Tibial nerve (tissue), 4 donors: ENCODE data around the gene ULBP2. TPM values are rescaled to one million over a fixed set of nuclear protein-coding genes. Genes with fewer than 3 reads are reported as not detected.

Experiments used
- DNase-seq, 2 donors: peaks; one replicate each; pipeline ENCODE4 v3.0.0-alpha.2; 2019; ENCODE audit warnings: low spot score in 2 of 2
- H3K27ac ChIP-seq, 4 donors: fragments of 200-600 bp; sonication (generic) in 3 of 4; one replicate each; pipeline ENCODE4 v1.5.1; 2017 to 2019; ENCODE audit warnings: mild to moderate bottlenecking in 1 of 4
- H3K27me3 ChIP-seq, 2 donors: fragments of 200-600 bp; sonication (generic) in 1 of 2; one replicate each; pipeline versions ENCODE4 v1.5.1 to v1.6.0; 2017 to 2019
- H3K36me3 ChIP-seq, 3 donors: fragments of 200-600 bp; sonication (generic); one replicate each; pipeline ENCODE4 v1.5.1; 2018 to 2019
- H3K4me1 ChIP-seq, 4 donors: fragments of 200-600 bp; sonication (generic) in 3 of 4; one replicate each; pipeline ENCODE4 v1.5.1; 2017 to 2019
- H3K4me3 ChIP-seq, 4 donors: fragments of 200-600 bp; sonication (generic) in 3 of 4; one replicate each; pipeline ENCODE4 v1.5.1; 2017 to 2019; ENCODE audit warnings: mild to moderate bottlenecking in 1 of 4, moderate library complexity in 1 of 4
- H3K9me3 ChIP-seq, 4 donors: fragments of 200-600 bp; sonication (generic) in 3 of 4; one replicate each; pipeline ENCODE4 v1.5.1; 2017 to 2019
- CTCF ChIP-seq, 5 experiments: fragments of 200-600 bp in 3 of 5; fragments of 450-650 bp in 2 of 5; sonication (generic) in 3 of 5; IDR thresholded peaks; one replicate each; pipeline ENCODE4 v1.5.1; 2016 to 2019; ENCODE audit warnings: antibody characterized with exemption in 5 of 5, mild to moderate bottlenecking in 3 of 5, moderate library complexity in 2 of 5
- EP300 ChIP-seq, 2 donors: sonication (generic); formaldehyde crosslinking; IDR thresholded peaks; one replicate each; pipeline ENCODE4 v1.6.1; 2017; ENCODE audit warnings: antibody characterized with exemption in 2 of 2, mild to moderate bottlenecking in 1 of 2
- POLR2A ChIP-seq, 2 donors: fragments of 450-650 bp; IDR thresholded peaks; one replicate each; pipeline ENCODE4 v1.6.1; 2017; ENCODE audit warnings: antibody characterized with exemption in 2 of 2, mild to moderate bottlenecking in 2 of 2, moderate library complexity in 2 of 2
- WGBS, 2 donors: methylation state at CpG; one replicate each; pipeline ENCODE4 v1.1.5; 2018; 5-methylcytosine and 5-hydroxymethylcytosine counted together
- total RNA-seq, 4 donors: library from RNA; depleted of rRNA; stranded (reverse); fragments of >200 nt; gene quantifications; one replicate each; pipeline ENCODE4 v1.1.0, GENCODE V29; 2016

Gene ULBP2
- total RNA-seq, 4 donors from 2014 or later, result 0.22 TPM; not detected in 3

GRCh38 chr6:149922642-149923326 lies 19.0 kb upstream of the ULBP2 start, which contains the start of gene RAET1G:
RAET1G (minus strand) TSS chr6:149923121; CDS start chr6:149923010, 111 bp downstream.
- Histone ChIP-seq H3K9me3 (no peaks in the 10 kb centered on the region), H3K36me3 (no peaks in the 10 kb centered on the region), H3K4me1 (peaks cover 0 to 32% (median 13%) of the 10 kb centered on the region in 4 donors), H3K4me3 (peak within 1 kb of the TSS; percentile 9 to 54 (median 48)), H3K27ac (no peak within 1 kb of the TSS), H3K27me3 (peaks cover 0 to 55% of the 10 kb centered on the region in 2 donors)
- WGBS, 2 donors, result 1% methylated on average over 25 to 33 of the region's 40 CpGs
- DNase-seq, result peak; percentile 66 to 87
- peak in 1 of 2 donors; percentile 28 for TF ChIP-seq EP300 (IDR thresholded peaks at IDR 0.05)
- no peak for TF ChIP-seq POLR2A (IDR thresholded peaks at IDR 0.05)
- no peak for TF ChIP-seq CTCF (IDR thresholded peaks at IDR 0.05)

GRCh38 chr6:149923327-149923986 lies 18.4 kb upstream of the ULBP2 start:
- Histone ChIP-seq H3K4me3 (peak overlapping the region; percentile 9 to 54 (median 48)), H3K4me1 (peaks cover 0 to 32% (median 13%) of the 10 kb centered on the region in 4 donors), H3K27ac (no peak overlapping the region), H3K27me3 (peaks cover 0 to 55% of the 10 kb centered on the region in 2 donors), H3K9me3 (no peaks in the 10 kb centered on the region), H3K36me3 (no peaks in the 10 kb centered on the region)
- TF ChIP-seq POLR2A (IDR thresholded peaks at IDR 0.05) (no peak), EP300 (IDR thresholded peaks at IDR 0.05) (no peak), CTCF (IDR thresholded peaks at IDR 0.05) (no peak)
- DNase-seq, result no peak
- WGBS, 2 donors, result 29 to 30% methylated on average over 33 of the region's 33 CpGs

- Histone ChIP-seq H3K4me3 (no peak overlapping the region), H3K36me3 (no peaks in the 10 kb centered on the region), H3K9me3 (no peaks in the 10 kb centered on the region), H3K27me3 (peaks cover 0 to 64% of the 10 kb centered on the region in 2 donors), H3K4me1 (peaks cover 0 to 32% (median 13%) of the 10 kb centered on the region in 4 donors), H3K27ac (no peak overlapping the region)
- WGBS, 2 donors, result 74 to 92% methylated on average over 9 of the region's 9 CpGs
- TF ChIP-seq EP300 (IDR thresholded peaks at IDR 0.05) (no peak), CTCF (IDR thresholded peaks at IDR 0.05) (no peak), POLR2A (IDR thresholded peaks at IDR 0.05) (no peak)
- DNase-seq, result no peak
Observed at GRCh38 chr6:149924206-149924932, 17.4 kb upstream of the ULBP2 start.

GRCh38 chr6:149924933-149925252 lies 16.9 kb upstream of the ULBP2 start:
- 87 to 97% methylated on average over 4 of the region's 4 CpGs for WGBS, 2 donors
- H3K4me3 ChIP-seq, result no peak overlapping the region

More at GRCh38 chr6:149924933-149925252, 16.9 kb upstream of the ULBP2 start:
- Histone ChIP-seq H3K27ac (no peak overlapping the region), H3K9me3 (no peaks in the 10 kb centered on the region), H3K27me3 (peaks cover 0 to 70% of the 10 kb centered on the region in 2 donors), H3K4me1 (peaks cover 0 to 32% (median 13%) of the 10 kb centered on the region in 4 donors), H3K36me3 (no peaks in the 10 kb centered on the region)
- no peak for DNase-seq
- no peak for TF ChIP-seq POLR2A (IDR thresholded peaks at IDR 0.05)
- TF ChIP-seq EP300 (IDR thresholded peaks at IDR 0.05), result no peak
- TF ChIP-seq CTCF (IDR thresholded peaks at IDR 0.05), result no peak
